GM23248 (cell line): ENCODE data around the gene COMMD4. TPM values are rescaled to one million over a fixed set of nuclear protein-coding genes. Genes with fewer than 3 reads are reported as not detected.
"Not testable (repeated sequence)": the region's sequence is repeated elsewhere in the genome, so short reads cannot be mapped to it uniquely, and the experiment has no call there.

ENCODE experiments used
- DNase-seq: peaks from one replicate; pipeline ENCODE4 v3.0.0-alpha.2; 2015
- H2AFZ ChIP-seq: fragments of 200-600 bp; sonication (generic); 2 replicates; pipeline ENCODE4 v1.6.1; 2016; ENCODE audit warnings: antibody characterized with exemption
- H3F3A ChIP-seq: fragments of 200-600 bp; sonication (generic); 2 replicates; pipeline ENCODE4 v1.6.1; 2016; ENCODE audit warnings: mild to moderate bottlenecking, antibody characterized with exemption, mixed run types; ENCODE audit not compliant: insufficient read depth
- H3K27ac ChIP-seq: fragments of 200-600 bp; sonication (generic); 2 replicates; pipeline ENCODE4 v1.5.1; 2016; ENCODE audit warnings: mild to moderate bottlenecking
- H3K27me3 ChIP-seq: fragments of 200-600 bp; sonication (generic); replicated peaks from 2 replicates; pipeline ENCODE4 v1.6.1; 2016; ENCODE audit warnings: mild to moderate bottlenecking; ENCODE audit not compliant: insufficient read depth
- H3K36me3 ChIP-seq: fragments of 200-600 bp; sonication (generic); 2 replicates; pipeline ENCODE4 v1.6.1; 2016; ENCODE audit warnings: low read depth, mild to moderate bottlenecking
- H3K4me1 ChIP-seq: fragments of 200-600 bp; sonication (generic); 2 replicates; pipeline ENCODE4 v1.6.1; 2016; ENCODE audit warnings: mild to moderate bottlenecking; ENCODE audit not compliant: insufficient read depth
- H3K4me2 ChIP-seq: fragments of 200-600 bp; sonication (generic); one replicate; pipeline ENCODE4 v1.6.1; 2016; ENCODE audit warnings: mild to moderate bottlenecking; ENCODE audit not compliant: unreplicated experiment
- H3K4me3 ChIP-seq: fragments of 200-600 bp; sonication (generic); 2 replicates; pipeline ENCODE4 v1.5.1; 2016; ENCODE audit warnings: mild to moderate bottlenecking
- H3K79me2 ChIP-seq: fragments of 200-600 bp; sonication (generic); 2 replicates; pipeline ENCODE4 v1.6.1; 2016; ENCODE audit warnings: mild to moderate bottlenecking; ENCODE audit not compliant: insufficient read depth
- H3K9ac ChIP-seq: fragments of 200-600 bp; sonication (generic); 2 replicates; pipeline ENCODE4 v1.6.1; 2016; ENCODE audit warnings: mild to moderate bottlenecking
- H3K9me2 ChIP-seq: fragments of 200-600 bp; sonication (generic); 2 replicates; pipeline ENCODE4 v1.6.1; 2016; ENCODE audit warnings: mixed run types, mild to moderate bottlenecking, moderate library complexity; ENCODE audit not compliant: insufficient read depth
- H3K9me3 ChIP-seq: fragments of 200-600 bp; sonication (generic); one replicate; pipeline ENCODE4 v1.6.1; 2017; ENCODE audit warnings: low read depth
- H4K20me1 ChIP-seq: fragments of 200-600 bp; sonication (generic); 2 replicates; pipeline ENCODE4 v1.6.0; 2016; ENCODE audit not compliant: insufficient read depth
- EZH2 ChIP-seq: fragments of 200-600 bp; sonication (generic); IDR thresholded peaks from 2 replicates; pipeline ENCODE4 v1.6.1; 2018; ENCODE audit warnings: antibody characterized with exemption, mild to moderate bottlenecking; ENCODE audit not compliant: insufficient read depth, poor library complexity, severe bottlenecking
- EZH2phosphoT487 ChIP-seq: fragments of 200-600 bp; sonication (generic); IDR thresholded peaks from 2 replicates; pipeline ENCODE4 v1.6.1; 2018; ENCODE audit warnings: antibody characterized with exemption, moderate library complexity, mild to moderate bottlenecking, low read depth; ENCODE audit not compliant: insufficient read depth
- WGBS, 2 experiments: methylation state at CpG; one replicate each; pipeline ENCODE4 v1.1.6; 2015 to 2017; ENCODE audit warnings: low lambda C conversion rate in 2 of 2, low coverage in 1 of 2; ENCODE audit errors: missing lambda C conversion rate in 2 of 2; 5-methylcytosine and 5-hydroxymethylcytosine counted together
- in situ Hi-C: fragments of 300-500 bp; cut with MboI; formaldehyde crosslinking; loops from 2 replicates; pipeline ENCODE4 v1.15.0; 2020
- polyA plus RNA-seq: library from polyadenylated mRNA; unstranded; fragments of >200 nt; fragmentation: Nextera tagmentation; extraction: Ambion mirVana; gene quantifications from 2 replicates; pipeline ENCODE4 v1.2.1, GENCODE V29; 2016
- total RNA-seq: library from RNA; depleted of rRNA; stranded (reverse); fragments of >200 nt; shearing (Covaris generic); gene quantifications from 2 replicates; pipeline ENCODE4 v1.2.3, GENCODE V29; 2014

Gene COMMD4
- total and polyA plus RNA-seq, 2 experiments from 2014 or later, result 82.0 to 82.5 TPM

DNA sequence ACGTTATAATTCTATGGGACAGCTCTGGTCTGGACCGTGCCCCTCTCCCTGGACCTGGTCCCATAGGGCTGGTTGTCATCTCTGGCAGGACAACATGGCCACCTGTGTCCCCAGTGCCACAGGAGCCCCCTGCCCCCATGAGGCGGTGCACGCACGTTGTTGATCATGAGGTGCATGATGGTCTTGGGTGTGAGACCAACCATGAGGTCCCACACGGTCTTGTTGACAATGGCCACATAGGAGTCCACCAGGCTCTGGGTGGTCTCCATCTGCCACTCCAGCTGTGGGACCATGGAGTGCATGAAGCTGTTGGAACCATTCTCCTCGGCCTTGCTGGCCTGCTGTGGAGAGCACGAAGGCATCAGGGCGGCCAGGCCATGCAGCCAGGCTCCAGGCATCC is 33.5 kb upstream of the COMMD4 start:
- Histone ChIP-seq H3K9me3 (no peaks in the 10 kb centered on the region), H3K79me2 (no peaks in the 10 kb centered on the region), H4K20me1 (no peaks in the 10 kb centered on the region), H3K4me1 (no peaks in the 10 kb centered on the region), H3K4me2 (no peak overlapping the region), H3K9ac (no peak overlapping the region), H3K36me3 (no peaks in the 10 kb centered on the region), H3K27ac (no peak overlapping the region), H3K9me2 (no peaks in the 10 kb centered on the region), H2AFZ (no peak overlapping the region), H3K4me3 (no peak overlapping the region), H3F3A (no peaks in the 10 kb centered on the region), H3K27me3 (peaks cover 31% of the 10 kb centered on the region)
- no peak for TF ChIP-seq EZH2phosphoT487
- TF ChIP-seq EZH2, result no peak
- 55 to 56% methylated on average over 9 of the region's 9 CpGs for WGBS, 2 experiments
- no peak for DNase-seq
- in situ Hi-C loops, result no loop called here

DNA sequence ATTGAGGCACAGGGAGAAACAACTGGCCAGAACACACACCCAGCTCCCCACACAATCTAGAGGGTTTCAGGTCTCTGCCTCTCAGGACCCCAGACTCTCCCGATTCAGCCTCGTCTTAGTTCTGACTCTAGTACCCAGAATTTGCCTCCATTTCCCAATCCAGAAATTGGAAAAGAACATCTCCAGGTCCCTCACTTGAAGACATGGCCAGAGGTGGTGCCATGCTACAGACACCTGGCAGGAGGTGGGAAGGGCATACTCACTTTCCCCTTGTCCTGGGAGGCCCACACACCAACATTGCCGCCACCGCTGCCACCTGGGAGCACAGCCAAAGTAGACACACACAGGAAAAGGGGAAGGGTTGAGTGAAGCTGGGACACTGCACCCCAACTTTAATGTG is 33.1 kb upstream of the COMMD4 start:
- H3K9ac ChIP-seq, H3K4me2 ChIP-seq, H2AFZ ChIP-seq, H3K36me3 ChIP-seq, in situ Hi-C loops, H3K4me1 ChIP-seq, H3K27ac ChIP-seq, H4K20me1 ChIP-seq, H3K9me2 ChIP-seq, H3F3A ChIP-seq, H3K79me2 ChIP-seq, H3K9me3 ChIP-seq, DNase-seq, H3K4me3 ChIP-seq: not testable (repeated sequence)
- peaks cover 34% of the 10 kb centered on the region for H3K27me3 ChIP-seq
- WGBS, 2 experiments, result 79 to 92% methylated on average over 4 of the region's 4 CpGs

DNA sequence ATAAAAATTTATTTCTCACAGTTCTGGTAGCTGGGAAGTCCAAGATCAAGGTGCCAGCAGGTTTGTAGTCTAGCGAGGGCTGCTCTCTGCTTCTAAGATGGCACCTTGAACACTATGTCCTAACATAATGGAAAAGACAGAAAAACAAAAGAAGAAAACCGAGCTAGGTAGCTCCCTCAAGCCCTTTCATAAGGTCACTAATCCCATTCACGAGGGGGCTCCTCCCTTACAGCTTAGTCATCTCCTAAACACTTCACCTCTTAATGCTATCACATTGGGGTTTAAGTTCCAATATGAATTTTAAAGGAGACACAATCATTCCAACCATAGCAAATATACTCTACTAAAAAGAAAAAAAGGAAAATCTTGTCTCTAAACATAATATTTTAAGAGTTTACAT is 29.7 kb upstream of the COMMD4 start:
- H3K9me2 ChIP-seq, result no peaks in the 10 kb centered on the region
- H4K20me1 ChIP-seq, result no peaks in the 10 kb centered on the region
- H2AFZ ChIP-seq, result no peak overlapping the region
- H3K27me3 ChIP-seq, result peaks cover 46% of the 10 kb centered on the region
- H3F3A ChIP-seq, result no peaks in the 10 kb centered on the region
- DNase-seq, result no peak
- H3K4me2 ChIP-seq, result no peak overlapping the region
- no peak overlapping the region for H3K9ac ChIP-seq
- H3K4me3 ChIP-seq, result no peak overlapping the region
- no peaks in the 10 kb centered on the region for H3K79me2 ChIP-seq
- 43 to 49% methylated on average over 3 of the region's 3 CpGs for WGBS, 2 experiments
- H3K4me1 ChIP-seq, result no peaks in the 10 kb centered on the region
- H3K27ac ChIP-seq, result no peak overlapping the region
- H3K9me3 ChIP-seq, result no peaks in the 10 kb centered on the region
- H3K36me3 ChIP-seq, result no peaks in the 10 kb centered on the region
- no peak for TF ChIP-seq EZH2
- no peak for TF ChIP-seq EZH2phosphoT487
- in situ Hi-C loops, result no loop called here

DNA sequence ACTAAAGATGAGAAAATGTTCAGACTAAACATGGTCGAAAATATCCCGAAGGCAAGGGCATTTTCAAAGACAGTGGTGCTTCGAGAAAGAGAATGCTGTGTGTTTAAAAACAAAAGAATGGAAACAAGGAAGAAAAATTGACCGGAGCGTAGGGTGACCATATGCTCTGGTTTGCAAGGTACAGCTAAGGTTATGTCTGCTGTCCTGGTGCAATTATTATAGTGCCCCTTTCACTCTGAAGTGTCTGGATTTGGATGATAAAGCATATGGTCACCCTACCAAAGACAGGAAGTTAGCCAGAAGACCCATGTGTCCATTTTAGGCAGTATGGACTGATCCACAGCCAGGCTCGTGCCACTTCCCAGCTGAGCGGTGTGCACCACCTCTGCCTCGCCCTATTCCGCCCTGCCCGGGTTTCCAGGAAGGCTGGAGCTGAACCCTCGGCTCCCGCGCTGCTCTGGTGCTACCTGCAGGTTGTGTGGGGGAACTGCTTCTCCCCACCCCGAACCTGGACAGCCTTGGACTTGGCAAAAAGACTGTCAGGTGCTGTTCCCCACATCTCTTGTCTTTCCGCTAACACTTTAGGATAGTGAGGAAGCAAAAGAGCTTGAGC is 28.0 kb upstream of the COMMD4 start:
- no peaks in the 10 kb centered on the region for H4K20me1 ChIP-seq

DNA sequence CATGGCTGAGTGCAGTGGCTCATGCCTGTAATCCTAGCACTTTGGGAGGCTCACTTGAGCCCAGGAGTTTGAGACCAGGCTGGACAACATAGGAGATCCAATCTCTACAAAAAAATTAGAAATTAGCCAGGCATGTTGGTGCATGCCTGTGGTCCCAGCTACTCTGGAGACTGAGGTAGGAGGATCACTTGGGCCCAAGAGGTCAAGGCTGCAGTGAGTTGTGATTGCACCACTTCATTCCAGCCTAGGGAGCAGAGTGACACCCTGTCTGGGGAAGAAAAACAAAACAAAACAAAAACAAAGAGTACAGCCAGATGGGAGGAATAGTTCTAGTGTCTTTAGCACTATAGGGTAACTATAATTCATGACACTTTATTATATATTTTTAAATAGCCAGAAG is 26.2 kb upstream of the COMMD4 start:
- Histone ChIP-seq H4K20me1 (no peaks in the 10 kb centered on the region), H3K9me2 (no peaks in the 10 kb centered on the region), H3K9ac (no peak overlapping the region), H3K79me2 (no peaks in the 10 kb centered on the region), H3K36me3 (no peaks in the 10 kb centered on the region), H3K27me3 (peaks cover 43% of the 10 kb centered on the region), H2AFZ (no peak overlapping the region), H3K4me1 (no peaks in the 10 kb centered on the region; the same call in 1 of the 2 replicates), H3K4me2 (no peak overlapping the region), H3K4me3 (no peak overlapping the region), H3K9me3 (no peaks in the 10 kb centered on the region), H3F3A (no peaks in the 10 kb centered on the region), H3K27ac (no peak overlapping the region)
- peak; percentile 32 for DNase-seq
- TF ChIP-seq EZH2phosphoT487 (no peak), EZH2 (no peak)
- in situ Hi-C loops, result no loop called here

More for the DNA sequence above, 28.0 kb upstream of the COMMD4 start:
- Histone ChIP-seq H3K79me2 (no peaks in the 10 kb centered on the region), H3K4me1 (no peaks in the 10 kb centered on the region; the same call in 1 of the 2 replicates), H3K9me2 (no peaks in the 10 kb centered on the region), H3K27me3 (peaks cover 49% of the 10 kb centered on the region), H3K27ac (no peak overlapping the region), H3K9me3 (no peaks in the 10 kb centered on the region), H2AFZ (no peak overlapping the region), H3K4me3 (no peak overlapping the region), H3K4me2 (no peak overlapping the region), H3K9ac (no peak overlapping the region), H3F3A (no peaks in the 10 kb centered on the region), H3K36me3 (no peaks in the 10 kb centered on the region)
- 35 to 38% methylated on average over 15 of the region's 15 CpGs for WGBS, 2 experiments
- in situ Hi-C loops, result no loop called here
- DNase-seq, result peak; percentile 41
- no peak for TF ChIP-seq EZH2
- no peak for TF ChIP-seq EZH2phosphoT487

DNA sequence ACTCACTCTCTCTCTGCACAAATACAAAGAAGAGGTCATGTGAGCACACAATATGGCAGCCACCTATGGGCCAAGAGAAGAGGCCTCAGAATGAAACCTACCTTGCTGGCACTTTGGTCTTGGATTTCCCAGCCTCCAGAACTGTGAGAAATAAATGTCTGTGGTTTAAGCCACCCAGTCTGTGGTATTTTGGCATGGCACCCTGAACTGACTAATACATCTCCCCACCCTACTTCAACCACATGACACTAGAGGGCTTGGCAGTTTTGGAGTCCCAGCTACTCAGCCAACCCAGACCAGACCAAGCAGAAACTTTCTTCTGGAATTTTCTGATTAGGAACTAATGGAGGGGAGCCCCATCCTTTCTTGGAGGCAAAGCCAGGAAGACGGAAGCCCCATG is 23.3 kb upstream of the COMMD4 start:
- H3K79me2 ChIP-seq, H3F3A ChIP-seq, H3K9ac ChIP-seq, H3K4me1 ChIP-seq, H3K4me2 ChIP-seq, in situ Hi-C loops, H2AFZ ChIP-seq, H4K20me1 ChIP-seq, H3K36me3 ChIP-seq, H3K4me3 ChIP-seq, H3K9me2 ChIP-seq, H3K9me3 ChIP-seq: not testable (repeated sequence)
- WGBS, 2 experiments, result 25 to 50% methylated on average over 1 of the region's 1 CpG
- peak overlapping the region; percentile 23; the same call in 1 of the 2 replicates for H3K27ac ChIP-seq
- H3K27me3 ChIP-seq, result peaks cover 24% of the 10 kb centered on the region
- peak; percentile 74 for DNase-seq
